Neutrophil (primary cell): ENCODE measurements around the gene ZDHHC18.
"Not testable (repeated sequence)": the region's sequence is repeated elsewhere in the genome, so short reads cannot be mapped to it uniquely, and the experiment has no call there.

Source experiments
- H3K27ac ChIP-seq: fragments of 200-600 bp; sonication (generic); 2 replicates; pipeline ENCODE4 v1.5.1; 2016; ENCODE audit warnings: mild to moderate bottlenecking, moderate library complexity
- H3K27me3 ChIP-seq: fragments of 200-600 bp; sonication (generic); 2 replicates; pipeline ENCODE4 v1.6.0; 2016; ENCODE audit warnings: mild to moderate bottlenecking
- H3K36me3 ChIP-seq: fragments of 200-600 bp; sonication (generic); 2 replicates; pipeline ENCODE4 v1.5.1; 2017
- H3K4me1 ChIP-seq, 2 experiments: fragments of 200-600 bp in 1 of 2; sonication (generic) in 1 of 2; 1 replicate in 1 of 2; 2 replicates in 1 of 2; pipeline versions ENCODE4 v1.5.1 to v1.6.1; 2013 to 2016; ENCODE audit warnings: low read depth in 1 of 2, low read length in 1 of 2, mild to moderate bottlenecking in 1 of 2, moderate library complexity in 1 of 2; ENCODE audit not compliant: control insufficient read depth in 1 of 2, insufficient read depth in 1 of 2
- H3K4me3 ChIP-seq, 2 experiments: fragments of 200-600 bp in 1 of 2; sonication (generic) in 1 of 2; 1 replicate in 1 of 2; 2 replicates in 1 of 2; pipeline ENCODE4 v1.5.1; 2013 to 2016; ENCODE audit warnings: low read depth in 1 of 2, low read length in 1 of 2, mild to moderate bottlenecking in 1 of 2, moderate library complexity in 1 of 2
- H3K9me3 ChIP-seq: fragments of 200-600 bp; sonication (generic); 2 replicates; pipeline ENCODE4 v1.5.1; 2016
- TF ChIP-seq, protein P1 (sequence below): fragments of 200-600 bp; sonication (generic); IDR thresholded peaks from 2 replicates; pipeline ENCODE4 v1.5.1; 2016; ENCODE audit warnings: antibody characterized with exemption

The ZDHHC18 gene

DNA sequence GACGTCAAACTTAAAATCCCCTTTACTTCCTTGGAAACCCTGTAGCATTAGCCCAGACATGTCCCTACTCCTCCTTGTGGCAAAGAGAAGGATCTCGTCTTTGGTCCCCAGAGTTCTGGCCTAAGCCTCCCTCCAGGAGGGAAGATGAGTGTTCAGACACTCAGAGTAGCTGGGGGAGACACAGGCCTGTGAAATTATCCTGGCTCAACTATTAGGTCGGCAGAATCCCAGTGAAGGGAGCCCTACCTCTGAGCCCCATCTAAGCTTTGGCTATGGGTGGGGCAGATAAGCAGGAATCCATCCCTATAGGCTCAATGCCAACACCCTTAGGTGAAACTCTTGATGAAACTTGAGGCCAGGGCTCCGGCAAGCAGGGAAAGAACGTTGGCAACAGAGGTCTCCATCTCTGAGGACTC lies 34.8 kb downstream of the ZDHHC18 start:
- TF ChIP-seq, protein P1, sequence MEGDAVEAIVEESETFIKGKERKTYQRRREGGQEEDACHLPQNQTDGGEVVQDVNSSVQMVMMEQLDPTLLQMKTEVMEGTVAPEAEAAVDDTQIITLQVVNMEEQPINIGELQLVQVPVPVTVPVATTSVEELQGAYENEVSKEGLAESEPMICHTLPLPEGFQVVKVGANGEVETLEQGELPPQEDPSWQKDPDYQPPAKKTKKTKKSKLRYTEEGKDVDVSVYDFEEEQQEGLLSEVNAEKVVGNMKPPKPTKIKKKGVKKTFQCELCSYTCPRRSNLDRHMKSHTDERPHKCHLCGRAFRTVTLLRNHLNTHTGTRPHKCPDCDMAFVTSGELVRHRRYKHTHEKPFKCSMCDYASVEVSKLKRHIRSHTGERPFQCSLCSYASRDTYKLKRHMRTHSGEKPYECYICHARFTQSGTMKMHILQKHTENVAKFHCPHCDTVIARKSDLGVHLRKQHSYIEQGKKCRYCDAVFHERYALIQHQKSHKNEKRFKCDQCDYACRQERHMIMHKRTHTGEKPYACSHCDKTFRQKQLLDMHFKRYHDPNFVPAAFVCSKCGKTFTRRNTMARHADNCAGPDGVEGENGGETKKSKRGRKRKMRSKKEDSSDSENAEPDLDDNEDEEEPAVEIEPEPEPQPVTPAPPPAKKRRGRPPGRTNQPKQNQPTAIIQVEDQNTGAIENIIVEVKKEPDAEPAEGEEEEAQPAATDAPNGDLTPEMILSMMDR = no peak
- Histone ChIP-seq H3K4me3 (no peak overlapping the region), H3K36me3 (peaks cover 31% of the 10 kb centered on the region), H3K9me3 (no peaks in the 10 kb centered on the region), H3K27ac (no peak overlapping the region), H3K4me1 (peaks cover 18 to 23% of the 10 kb centered on the region in 2 experiments), H3K27me3 (peaks cover 24% of the 10 kb centered on the region)

DNA sequence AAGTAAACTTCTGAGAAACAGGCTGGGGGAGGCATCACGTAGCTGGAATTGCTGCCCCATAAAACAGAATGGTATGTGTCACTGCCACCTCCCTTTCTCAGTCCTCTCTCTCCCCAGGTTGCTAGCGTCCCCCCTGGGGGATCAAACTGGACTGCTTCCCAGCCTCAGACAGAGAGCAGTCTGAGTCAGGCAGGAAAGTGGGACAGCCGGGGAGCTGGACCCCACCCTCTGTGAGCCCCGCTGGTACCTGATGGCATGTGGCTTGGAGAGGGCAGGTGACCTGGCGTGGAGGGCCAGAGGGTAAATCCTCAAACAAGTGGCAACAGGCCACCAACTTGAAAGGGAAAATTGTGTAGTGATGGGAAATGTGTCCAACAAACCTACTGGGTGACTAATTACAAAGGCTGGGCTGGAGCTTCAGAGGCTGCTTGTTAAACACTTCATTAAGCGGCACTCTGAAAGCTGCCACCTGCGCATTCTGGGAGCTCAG lies 35.4 kb downstream of the ZDHHC18 start:
- H3K27ac ChIP-seq = no peak overlapping the region
- no peak overlapping the region for H3K4me3 ChIP-seq
- H3K4me1 ChIP-seq = peaks cover 18 to 23% of the 10 kb centered on the region in 2 experiments
- H3K27me3 ChIP-seq = peaks cover 24% of the 10 kb centered on the region
- no peaks in the 10 kb centered on the region for H3K9me3 ChIP-seq
- TF ChIP-seq, protein P1 = no peak
- H3K36me3 ChIP-seq = peaks cover 25% of the 10 kb centered on the region

DNA sequence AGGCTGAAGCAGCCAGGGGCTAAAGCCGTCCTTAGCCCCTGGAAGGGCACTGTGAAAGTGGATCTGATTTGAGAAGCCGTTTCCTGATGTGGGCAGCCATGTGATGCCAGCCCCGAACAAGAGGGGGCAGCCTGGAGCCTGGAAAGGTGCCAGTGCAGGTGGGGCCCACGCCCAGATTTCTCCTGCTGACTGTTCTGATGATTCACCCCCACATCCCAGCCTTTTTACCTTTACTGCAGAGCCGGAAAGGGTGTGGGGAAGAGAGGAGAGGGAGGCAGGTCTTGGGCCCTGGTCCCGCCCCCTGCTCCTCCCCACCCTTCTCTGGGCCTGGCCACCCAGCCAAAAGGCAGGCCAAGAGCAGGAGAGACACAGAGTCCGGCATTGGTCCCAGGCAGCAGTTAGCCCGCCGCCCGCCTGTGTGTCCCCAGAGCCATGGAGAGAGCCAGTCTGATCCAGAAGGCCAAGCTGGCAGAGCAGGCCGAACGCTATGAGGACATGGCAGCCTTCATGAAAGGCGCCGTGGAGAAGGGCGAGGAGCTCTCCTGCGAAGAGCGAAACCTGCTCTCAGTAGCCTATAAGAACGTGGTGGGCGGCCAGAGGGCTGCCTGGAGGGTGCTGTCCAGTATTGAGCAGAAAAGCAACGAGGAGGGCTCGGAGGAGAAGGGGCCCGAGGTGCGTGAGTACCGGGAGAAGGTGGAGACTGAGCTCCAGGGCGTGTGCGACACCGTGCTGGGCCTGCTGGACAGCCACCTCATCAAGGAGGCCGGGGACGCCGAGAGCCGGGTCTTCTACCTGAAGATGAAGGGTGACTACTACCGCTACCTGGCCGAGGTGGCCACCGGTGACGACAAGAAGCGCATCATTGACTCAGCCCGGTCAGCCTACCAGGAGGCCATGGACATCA lies 36.5 kb downstream of the ZDHHC18 start, which contains the start of gene SFN:
Gene SFN (plus strand): TSS at position 369 of the 904 bp plus-strand sequence. CDS start 64 bp downstream, at position 433.
- Histone ChIP-seq H3K36me3 (peaks cover 14% of the 10 kb centered on the region), H3K9me3 (no peaks in the 10 kb centered on the region), H3K27me3 (peaks cover 24% of the 10 kb centered on the region), H3K4me1 (peaks cover 18 to 23% of the 10 kb centered on the region in 2 experiments), H3K27ac (no peak within 1 kb of the TSS), H3K4me3 (peak within 1 kb of the TSS in 1 of 2 experiments; percentile 72)
- TF ChIP-seq, protein P1 = peak; percentile 19

DNA sequence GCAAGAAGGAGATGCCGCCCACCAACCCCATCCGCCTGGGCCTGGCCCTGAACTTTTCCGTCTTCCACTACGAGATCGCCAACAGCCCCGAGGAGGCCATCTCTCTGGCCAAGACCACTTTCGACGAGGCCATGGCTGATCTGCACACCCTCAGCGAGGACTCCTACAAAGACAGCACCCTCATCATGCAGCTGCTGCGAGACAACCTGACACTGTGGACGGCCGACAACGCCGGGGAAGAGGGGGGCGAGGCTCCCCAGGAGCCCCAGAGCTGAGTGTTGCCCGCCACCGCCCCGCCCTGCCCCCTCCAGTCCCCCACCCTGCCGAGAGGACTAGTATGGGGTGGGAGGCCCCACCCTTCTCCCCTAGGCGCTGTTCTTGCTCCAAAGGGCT lies 37.2 kb downstream of the ZDHHC18 start:
- H3K36me3 ChIP-seq = peaks cover 7% of the 10 kb centered on the region
- peak overlapping the region in 1 of 2 experiments; percentile 72 for H3K4me3 ChIP-seq
- no peak overlapping the region for H3K27ac ChIP-seq
- H3K4me1 ChIP-seq = peaks cover 18 to 23% of the 10 kb centered on the region in 2 experiments
- H3K9me3 ChIP-seq = no peaks in the 10 kb centered on the region
- TF ChIP-seq, protein P1 = no peak
- peaks cover 24% of the 10 kb centered on the region for H3K27me3 ChIP-seq

DNA sequence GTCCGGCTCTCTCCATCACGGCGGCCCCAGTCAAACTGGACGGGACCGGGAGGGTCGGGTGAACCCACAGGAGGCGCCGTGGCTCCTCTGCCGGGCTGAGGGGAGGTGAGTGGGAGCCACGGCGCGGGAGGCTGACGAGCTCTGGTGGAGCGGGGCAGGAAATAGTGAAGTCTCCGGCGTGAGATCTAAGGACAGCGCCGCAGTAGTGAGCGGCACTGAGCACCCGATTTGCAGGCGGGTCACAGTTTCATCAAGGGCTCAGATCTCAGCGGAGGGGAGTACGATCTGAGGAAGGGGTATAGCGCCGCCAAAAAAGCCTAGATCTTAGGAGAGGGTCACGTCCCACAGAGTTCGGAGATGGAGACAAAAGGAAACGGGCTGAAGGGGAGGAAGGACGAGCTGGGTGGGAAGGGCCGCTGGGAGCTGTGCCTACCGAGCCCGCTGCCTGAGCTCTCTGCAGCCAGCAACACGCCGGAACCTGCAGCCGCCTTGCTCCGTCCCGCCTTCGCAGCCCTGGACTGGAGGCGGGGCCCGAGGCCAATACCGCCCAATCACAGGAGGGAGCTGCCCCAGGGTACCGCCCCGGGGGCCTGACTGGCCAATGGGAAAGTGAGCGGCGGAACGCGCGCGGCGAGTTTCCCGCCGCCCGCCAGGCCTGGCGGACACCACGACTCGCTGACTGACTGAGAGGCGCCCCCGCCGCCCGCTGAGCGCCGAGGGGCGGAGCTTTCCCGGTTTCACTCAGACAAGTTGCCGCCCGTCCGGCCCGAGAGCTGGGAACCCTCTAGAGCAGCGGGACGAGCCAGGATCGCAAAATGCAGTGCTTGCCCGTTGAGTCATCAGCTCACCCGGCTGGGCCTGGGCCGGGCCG lies 38.4 kb downstream of the ZDHHC18 start:
- no peaks in the 10 kb centered on the region for H3K36me3 ChIP-seq
- peak overlapping the region; percentile 42 for H3K27ac ChIP-seq
- peaks cover 24% of the 10 kb centered on the region for H3K27me3 ChIP-seq
- TF ChIP-seq, protein P1 = peak; percentile 67
- peaks cover 18 to 23% of the 10 kb centered on the region in 2 experiments for H3K4me1 ChIP-seq
- H3K9me3 ChIP-seq = no peaks in the 10 kb centered on the region
- peak overlapping the region; percentile 60 to 72 for H3K4me3 ChIP-seq

DNA sequence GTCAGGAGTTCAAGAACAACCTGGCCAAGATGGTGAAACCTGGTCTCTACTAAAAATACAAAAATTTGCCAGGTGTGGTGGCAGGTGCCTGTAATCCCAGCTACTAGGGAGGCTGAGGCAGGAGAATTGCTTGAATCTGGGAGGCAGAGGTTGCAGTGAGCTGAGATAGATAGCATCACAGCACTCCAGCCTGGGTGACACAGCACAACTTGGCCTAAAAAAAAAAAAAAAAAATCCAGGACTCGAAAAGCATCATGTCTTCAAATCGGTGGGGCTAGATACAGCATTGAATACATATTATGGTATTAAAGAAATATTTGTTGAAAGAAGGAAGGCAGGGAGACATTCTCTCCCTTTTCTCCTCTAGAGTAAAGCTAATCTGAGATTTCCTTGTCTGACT lies 46.6 kb downstream of the ZDHHC18 start:
- not testable (repeated sequence) for H3K27ac ChIP-seq, H3K4me3 ChIP-seq, H3K9me3 ChIP-seq, H3K4me1 ChIP-seq, H3K36me3 ChIP-seq, H3K27me3 ChIP-seq
